Stimulated activated CD4-positive, alpha-beta T cell treated with anti-CD3 and anti-CD28 coated beads, Interleukin-2, amount 100 ng/mL, for 48 hours (primary cell): ENCODE results near the gene ZNF560.
A peak's percentile ranks its signal among the peaks of the same experiment; 100 is the strongest.
"Not testable (repeated sequence)": the region's sequence is repeated elsewhere in the genome, so short reads cannot be mapped to it uniquely, and the experiment has no call there.

ENCODE experiments used
- DNase-seq, 2 donors: peaks; one replicate each; pipeline ENCODE4 v3.0.0-alpha.2; 2020

ZNF560 gene

DNA sequence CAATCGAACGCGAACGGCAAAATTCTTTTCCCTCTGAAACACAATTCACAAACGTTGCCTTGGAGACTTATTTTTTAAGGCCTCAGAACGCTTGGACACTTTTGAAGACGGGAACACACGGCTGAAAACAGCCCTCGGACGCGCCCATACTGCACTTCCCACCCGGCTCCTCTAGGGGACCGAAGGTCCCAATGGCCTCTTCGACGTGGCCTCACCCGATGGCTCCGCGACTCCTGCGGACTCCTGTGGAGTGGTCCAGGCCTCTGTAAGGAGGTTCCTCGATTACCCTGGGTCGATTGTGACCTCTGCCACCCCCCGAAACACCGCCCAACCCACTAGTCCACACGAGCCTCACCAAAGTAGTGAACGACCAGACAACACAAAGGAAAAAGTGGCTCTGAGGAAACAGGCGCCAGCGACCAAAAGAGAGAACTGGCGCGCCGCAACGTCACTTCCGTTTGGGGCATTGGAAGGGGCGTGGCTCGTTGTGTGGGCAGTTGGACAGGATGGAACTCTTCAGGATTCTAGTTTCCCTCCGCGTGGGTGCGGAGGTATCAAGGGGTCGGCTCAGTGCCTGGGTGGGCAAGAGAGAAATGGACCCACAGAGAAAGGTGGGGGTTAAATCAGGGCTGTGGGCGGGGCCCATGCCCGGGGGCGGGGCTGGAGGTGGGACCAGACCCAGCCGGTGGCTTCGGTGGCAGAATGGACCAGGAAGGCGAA is at the start of gene ZNF560:
ZNF560 (minus strand) TSS at position 434 of the 720 bp plus-strand sequence. CDS start 23,303 bp downstream, outside the sequence.
- DNase-seq = peak; percentile 3 to 6

DNA sequence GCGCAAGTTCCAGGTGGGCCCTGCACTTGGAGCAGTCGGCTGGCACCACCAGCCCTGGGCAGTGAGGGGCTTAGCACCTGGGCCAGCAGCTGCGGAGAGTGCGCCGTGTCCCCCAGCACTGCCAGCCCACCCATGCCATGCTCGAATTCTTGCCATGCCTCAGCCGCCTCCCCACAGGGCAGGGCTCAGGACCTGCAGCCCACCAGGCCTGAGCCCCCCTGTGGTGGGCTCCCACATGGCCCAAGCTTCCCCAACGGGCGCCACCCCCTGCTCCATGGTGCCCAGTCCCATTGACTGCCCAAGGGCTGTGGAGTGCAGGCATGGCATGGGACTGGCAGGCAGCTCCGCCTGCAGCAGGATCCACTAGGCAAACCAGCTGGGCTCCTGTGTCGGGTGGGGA is 49.5 kb upstream of the ZNF560 start:
- no peak for DNase-seq

DNA sequence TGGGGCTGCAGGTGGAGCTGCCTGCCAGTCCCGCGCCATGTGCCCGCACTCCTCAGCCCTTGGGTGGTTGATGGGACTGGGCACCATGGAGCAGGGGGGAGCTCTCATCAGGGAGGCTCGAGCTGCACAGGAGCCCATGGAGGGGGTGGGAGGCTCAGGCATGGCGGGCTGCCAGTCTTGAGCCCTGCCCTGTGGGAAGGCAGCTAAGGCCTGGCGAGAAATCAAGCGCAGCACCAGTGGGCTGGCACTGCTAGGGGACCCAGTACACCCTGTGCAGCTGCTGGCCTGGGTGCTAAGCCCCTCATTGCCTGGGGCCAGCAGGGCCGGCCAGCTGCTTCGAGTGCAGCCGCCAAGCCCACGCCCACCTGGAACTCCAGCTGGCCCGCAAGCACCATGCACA is 42.9 kb upstream of the ZNF560 start:
- DNase-seq = not testable (repeated sequence)

DNA sequence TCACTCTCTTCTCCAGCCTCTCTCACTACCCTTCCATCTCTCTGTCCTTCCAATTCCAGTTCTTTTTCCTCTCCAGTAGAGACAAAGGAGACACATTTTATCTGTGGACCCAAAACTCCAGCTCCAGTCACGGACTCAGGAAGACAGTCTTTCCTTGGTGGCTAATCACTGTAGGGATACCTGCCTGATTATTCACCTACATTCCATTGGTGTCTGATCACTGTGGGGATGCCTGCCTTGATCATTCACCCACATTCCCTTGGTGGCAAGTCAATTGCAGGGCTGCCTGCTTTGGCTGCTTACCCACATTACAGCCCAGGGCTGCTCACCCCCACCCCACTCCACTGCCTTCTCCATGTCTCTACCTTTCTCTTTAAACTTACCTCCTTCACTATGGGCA is 41.5 kb upstream of the ZNF560 start:
- not testable (repeated sequence) for DNase-seq

DNA sequence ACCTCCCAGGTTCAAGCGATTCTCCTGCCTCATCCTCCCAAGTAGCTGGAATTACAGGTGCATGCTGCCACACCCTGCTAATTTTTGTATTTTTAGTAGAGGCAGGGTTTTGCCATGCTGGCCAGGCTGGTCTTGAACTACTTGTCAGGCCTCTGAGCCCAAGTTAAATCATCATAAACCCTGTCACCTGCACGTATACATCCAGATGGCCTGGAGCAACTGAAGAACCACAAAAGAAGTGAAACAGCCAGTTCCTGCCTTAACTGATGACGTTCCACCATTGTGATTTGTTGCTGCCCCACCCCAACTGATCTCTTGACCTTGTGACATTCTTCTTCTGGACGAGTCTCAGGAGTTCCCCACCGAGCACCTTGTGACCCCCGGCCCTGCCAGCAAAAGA is 40.8 kb upstream of the ZNF560 start:
- not testable (repeated sequence) for DNase-seq

DNA sequence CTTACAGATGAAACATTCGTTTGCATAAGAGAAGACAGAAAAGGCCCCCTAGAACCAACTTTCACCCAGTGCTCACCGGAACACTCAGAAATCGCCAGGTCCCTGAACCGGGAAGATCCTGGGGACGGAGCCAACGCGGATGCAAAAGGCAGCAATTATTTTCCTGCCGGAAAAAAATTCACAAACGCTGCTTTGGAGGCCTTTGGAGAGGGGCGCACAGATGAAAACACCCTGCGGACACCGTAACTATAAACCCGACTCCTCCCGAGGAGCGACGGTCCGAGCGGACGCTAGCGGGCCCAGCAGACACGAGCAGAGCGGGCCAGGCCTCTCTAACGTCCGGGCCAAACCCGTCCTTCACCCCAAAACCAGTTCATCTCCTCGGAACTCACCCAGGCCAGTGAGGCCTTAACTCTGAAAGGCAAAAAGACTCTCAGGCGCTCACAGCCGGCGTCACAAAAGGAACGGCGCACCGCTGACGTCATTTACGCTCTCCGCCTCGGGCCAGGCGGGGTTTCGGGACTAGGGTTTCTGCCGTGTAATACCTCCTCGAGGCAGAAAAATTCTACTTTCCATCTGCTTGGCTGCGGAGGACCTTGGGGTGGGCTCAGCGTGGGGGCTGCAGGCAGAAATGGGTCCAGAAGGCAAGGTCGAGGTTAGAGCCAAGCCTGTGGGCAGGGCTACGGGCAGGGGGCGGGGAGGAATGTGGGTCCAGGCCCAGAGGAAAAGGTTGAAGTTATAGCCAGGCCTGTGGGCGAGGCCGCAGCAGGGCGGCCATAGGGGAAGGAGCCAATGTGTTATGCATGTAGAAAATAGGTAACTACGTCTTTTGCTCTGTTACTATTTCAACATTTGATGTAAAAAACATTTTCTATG is 40.0 kb upstream of the ZNF560 start, which contains the start of gene ZNF426:
ZNF426 (minus strand) TSS at position 463 of the 876 bp plus-strand sequence. CDS start 2,413 bp downstream, outside the sequence.
- DNase-seq = peak; percentile 80 to 81

DNA sequence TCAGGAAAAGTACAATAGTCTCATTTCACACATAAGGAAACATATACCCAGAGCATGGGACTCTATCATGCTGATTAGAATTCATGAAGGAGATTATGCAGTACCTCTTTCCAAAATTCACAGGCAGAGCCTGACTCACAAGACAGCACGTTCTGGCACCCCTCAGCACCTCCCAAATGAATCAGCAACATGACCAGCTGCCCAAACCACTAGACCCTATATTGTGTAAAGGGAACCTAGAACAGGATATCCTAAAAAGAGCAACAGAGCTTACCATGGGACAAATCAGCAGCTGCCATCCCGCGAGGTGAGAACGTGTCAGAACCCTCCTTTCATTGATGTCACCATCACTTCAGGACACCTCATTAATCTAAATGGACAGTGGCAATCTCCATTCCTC is 37.5 kb upstream of the ZNF560 start:
- DNase-seq = no peak

DNA sequence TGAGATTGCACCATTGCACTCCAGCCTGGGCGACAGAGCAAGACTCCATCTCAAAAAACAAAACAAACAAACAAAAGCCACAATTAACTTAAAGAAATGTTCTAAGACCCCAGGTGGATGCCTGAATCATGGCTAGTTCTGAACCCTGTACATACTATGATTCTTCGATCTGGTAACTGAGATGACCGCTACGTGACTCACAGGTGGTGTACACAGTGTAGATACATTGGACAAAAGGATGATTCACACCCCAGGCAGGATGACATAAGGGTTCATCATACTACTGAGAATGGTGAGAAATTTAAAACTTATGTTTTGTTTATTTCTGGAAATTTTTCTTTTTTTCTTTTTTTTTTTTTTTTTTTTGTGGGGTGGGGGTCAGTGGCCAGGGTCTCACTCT is 33.5 kb upstream of the ZNF560 start:
- no peak for DNase-seq

DNA sequence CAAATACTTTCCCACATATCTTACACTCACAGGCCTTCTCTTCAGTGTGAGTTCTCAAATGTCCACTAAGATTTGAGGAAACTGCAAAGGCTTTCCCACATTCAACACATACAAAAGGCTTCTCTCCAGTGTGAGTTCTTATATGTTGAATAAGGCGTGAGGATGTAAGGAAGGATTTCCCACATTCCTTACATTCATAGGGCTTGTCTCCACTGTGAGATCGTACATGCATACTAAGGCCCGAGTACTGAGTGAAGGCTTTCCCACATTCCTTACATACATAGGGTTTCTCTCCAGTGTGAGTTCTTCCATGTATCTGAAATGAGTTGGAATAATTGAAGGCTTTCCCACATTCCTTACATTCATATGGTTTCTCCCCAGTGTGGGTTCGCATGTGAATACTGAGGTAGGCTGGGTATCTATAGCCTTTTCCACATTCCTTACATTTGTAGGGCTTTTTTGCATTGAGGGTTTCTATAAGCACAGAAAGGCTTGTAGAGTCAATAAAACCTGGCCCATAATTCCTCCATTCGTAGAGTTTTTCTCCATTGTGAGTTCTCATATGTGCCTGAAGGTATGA is 30.4 kb upstream of the ZNF560 start:
- no peak for DNase-seq

DNA sequence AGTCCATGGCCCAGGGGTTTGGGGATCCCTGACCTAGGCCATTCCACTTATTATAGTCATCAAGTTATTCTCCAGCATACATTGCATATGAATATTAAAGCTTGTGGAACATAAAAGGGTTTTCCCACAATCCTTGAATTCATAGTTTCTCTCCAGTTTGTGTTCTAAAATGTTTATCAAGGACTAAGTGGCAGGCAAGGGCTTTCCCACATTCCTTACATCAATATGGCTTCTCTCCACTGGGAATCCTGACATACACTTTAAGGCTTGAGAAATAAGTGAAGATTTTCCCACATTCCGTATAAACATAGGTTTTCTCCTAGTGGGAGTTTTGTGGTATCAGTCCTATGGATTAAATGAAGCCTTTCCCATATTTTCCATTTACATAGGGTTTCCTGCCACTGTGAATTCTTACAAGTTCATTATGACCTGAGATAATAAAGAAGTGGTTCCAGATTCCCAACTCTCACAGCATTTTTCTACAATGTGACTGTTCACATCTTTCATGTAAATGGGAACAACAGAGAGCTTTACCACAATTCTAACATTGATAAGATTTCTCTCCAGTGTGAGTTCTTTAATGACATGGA is 25.6 kb upstream of the ZNF560 start:
- DNase-seq = no peak

DNA sequence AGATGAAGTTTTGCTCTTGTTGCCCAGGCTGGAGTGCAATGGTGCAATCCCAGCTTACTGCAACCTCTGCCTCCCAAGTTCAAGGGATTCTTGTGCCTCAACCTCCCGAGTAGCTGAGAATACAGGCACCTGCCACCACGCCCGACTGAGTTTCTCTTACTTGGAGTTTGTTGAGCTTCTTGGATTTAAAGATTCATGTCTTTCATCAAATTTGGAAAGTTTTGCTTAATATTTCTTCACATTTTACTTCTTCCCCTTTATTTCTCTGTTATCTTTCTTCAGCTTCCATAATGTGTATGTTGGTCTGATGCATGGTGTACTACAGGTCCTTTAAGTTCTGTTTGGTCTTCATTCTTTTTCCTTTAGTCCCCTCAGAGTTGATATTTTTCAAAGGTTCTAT is 8.9 kb upstream of the ZNF560 start:
- no peak for DNase-seq

DNA sequence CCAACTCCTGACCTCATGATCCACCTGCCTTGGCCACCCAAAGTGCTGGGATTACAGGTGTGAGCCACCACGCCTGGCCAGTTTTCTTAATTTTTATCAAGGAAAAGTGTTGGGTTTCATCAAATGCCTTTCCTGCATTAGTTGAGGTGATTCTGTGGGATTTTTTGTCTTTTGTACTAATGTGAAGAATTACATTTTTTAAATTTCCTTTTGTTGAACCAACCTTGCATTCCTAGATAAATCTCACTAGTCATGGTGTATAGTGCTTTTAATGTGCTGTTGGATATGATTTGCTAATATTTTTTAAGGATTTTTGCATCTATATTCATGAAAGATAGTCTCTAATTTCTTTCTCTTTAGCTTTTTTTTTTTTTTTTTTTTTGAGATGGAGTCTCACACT is 2.4 kb upstream of the ZNF560 start:
- no peak for DNase-seq

DNA sequence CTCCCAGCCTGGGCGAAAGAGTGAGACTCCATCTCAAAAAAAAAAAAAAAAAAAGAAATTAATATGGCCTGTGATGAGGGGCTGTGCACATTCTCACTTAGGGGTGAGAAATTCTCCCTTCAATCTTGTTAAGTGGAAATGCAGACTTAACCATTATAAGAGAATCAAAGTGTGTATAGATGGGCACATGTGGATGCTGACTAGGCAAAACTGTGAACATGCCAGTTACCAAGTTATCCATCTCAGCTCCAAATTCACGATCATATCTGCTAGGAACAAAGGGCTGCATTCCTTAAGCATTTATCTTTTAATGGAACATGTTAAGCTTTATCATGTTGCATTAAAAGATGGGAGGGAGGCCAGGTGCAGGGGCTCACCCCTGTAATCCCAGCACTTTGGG is 4.3 kb downstream of the ZNF560 start:
- DNase-seq = no peak

DNA sequence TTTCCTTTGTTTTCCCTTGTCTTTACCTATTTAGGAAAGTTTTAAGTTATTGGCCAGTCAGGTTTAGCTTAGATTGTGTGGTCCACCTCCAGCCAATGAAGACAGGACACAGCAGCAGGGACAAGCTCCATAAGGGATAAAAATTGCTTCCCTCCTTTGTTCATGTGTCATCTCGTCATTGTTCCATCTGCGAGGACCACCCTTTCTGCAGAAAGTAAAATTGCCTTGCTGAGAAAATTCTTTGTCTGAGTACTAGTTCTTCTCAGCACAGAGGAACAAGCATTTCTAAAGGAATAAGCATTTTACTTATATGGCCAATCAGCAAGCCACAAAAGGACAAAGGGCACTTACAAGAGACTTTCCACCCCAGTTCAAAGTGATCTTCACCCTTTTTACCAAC is 11.4 kb downstream of the ZNF560 start:
- no peak for DNase-seq

DNA sequence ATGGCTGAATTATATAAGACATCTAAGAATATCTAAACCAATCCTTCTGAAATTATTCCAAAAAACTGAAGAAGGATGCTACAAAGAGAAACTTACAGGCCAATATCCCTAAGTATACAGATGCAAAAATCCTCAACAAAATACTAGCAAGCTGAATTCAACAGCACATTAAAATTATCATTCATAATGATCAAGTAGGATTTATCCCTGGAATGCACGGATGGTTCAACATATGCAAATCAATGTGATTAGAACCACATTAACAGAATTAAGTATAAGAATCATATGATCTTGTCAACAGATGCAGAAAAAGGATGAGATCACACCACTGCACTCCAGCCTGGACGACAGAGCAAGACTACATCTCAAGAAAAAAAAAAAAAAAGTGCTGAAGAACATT is 13.3 kb downstream of the ZNF560 start:
- no peak for DNase-seq

DNA sequence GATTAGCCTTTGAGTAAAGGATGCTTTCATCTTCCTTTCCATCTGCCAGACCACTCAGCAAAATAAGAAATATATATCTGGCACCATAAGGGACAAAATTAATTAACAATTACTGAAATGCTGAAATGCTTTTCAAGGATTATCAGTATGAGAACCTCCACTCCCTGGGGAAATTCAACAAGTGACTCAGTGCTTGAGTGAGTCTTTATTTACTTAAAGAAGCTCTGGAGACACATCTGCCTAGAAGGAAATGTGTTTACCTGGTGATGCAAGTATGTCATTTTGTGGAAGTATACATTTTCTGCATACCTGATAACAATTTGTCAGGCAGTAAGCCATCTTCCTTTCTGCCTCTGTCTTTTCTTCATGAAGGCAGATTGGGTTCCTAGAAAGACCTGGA is 23.4 kb downstream of the ZNF560 start:
- DNase-seq = no peak

DNA sequence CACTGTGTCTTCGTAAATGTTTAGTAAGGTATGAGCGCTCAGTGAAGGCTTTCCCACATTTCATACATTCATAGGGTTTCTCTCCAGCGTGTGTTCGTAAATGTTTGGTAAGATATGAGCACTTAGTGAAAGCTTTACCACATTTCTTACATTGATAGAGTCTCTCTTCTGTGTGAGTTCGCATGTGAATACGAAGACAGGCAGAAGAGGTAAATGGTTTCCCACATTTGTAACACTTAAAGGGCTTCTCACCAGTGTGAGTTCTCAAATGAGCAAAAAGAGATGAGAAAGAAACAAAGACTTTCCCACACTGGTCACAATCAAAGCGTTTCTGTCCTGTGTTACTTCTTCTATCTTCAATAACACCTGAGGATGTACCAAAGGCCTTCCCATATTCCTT is 31.3 kb downstream of the ZNF560 start:
- no peak for DNase-seq

DNA sequence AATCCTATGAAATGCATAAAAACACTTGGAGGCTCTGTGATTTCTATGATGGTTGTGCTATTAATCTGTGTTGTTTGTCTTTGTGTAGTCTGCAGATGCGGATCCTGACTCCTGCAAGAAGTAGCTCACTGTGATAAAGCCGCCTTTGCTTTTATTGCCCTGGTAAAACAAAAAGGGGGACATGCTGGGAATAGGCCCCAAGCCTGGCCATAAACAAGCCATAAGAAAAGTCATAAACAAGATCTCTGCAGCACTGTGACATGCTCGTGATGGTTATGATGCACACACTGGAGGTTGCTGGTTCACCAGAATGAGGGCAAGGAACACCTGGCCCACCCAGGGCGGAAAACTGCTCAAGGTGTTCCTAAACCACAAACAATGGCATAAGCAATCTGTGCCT is 36.5 kb downstream of the ZNF560 start:
- DNase-seq = no peak

DNA sequence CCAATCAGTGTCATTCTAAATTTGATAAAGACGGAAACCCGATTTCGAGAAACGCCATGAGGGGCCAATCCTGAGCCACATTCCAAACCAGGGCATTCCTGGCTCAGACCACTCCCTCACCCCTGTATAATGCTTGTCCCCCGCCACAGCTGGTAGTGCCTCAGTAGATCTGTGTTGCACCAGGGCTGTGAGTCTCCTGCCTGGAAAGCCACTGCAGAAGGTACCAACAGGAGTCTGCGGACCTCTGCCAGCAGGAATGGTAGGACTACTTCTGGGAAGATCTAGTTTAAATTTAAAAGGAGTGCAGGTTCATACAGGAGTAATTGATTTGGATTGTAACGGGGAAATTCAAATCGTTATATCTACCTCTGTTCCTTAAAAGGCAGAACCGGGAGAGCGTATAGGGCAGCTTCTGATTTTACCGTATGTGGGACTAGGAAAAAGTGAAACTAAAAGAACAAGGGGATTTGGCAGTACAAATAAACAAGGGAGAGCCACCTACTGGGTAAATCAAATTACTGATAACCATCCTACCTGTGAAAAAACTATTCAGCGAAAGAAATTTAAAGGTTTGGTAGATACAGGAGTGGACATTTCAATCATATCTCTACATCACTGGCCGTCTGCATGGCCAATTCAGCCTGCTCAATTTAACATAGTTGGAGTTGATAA is 42.3 kb downstream of the ZNF560 start:
- DNase-seq = no peak

DNA sequence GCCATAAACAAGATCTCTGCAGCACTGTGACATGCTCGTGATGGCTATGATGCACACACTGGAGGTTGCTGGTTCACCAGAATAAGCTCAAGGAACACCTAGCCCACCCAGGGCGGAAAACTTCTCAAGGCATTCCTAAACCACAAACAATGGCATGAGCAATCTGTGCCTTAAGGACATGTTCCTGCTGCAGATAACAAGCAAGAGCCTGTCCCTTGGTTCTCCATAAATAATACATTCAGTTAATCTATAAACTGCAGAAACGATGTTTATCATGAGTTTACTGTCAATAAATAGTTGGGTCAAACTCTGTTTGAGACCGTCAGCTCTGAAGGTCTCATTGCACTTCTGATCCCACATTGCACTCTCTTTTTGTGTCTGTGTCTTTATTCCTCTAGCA is 44.5 kb downstream of the ZNF560 start:
- no peak for DNase-seq

DNA sequence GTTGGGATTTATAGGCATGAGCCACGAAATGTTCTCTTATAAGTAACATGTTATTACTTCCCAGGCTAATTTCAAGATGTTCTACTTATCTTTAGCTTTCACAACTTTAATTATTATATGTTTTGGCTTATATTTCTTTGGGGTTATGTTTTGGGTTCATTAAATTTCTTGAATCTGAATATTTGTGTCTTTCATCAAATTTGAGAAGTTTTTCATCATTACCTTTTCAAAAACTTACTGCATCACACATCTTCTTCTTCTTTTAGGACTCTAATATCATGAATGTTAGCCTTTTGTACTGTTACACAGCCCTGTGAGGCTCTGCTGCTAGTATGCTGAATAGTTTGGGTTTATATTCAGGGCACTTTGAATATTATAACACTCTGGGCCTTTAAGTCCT is 53.4 kb downstream of the ZNF560 start:
- no peak for DNase-seq

DNA sequence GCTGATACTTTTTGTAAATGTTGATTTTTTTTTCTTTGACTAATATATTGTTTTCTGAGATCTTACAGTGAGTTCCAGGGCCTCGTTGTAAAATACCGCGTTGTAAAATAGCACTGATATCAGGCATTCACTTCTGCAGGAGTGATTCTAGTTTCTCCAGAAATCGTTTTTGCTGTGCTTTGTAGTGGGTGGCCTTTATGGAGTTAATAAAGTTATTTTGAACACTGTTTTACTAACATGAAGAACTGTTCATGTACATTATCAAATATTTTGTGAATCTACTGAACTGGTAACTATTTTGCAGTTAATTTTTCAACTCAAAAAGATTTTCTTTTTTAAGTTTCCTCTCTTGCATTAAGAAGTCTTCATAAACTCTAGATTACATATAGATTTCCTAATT is 62.1 kb downstream of the ZNF560 start:
- no peak for DNase-seq
